ENCODE data around the gene TIGD4. TPM values are rescaled to one million over a fixed set of nuclear protein-coding genes. Genes with fewer than 3 reads are reported as not detected.

Gene TIGD4
- total RNA-seq, 1 experiment from 2014 or later = 0.41 TPM

DNA sequence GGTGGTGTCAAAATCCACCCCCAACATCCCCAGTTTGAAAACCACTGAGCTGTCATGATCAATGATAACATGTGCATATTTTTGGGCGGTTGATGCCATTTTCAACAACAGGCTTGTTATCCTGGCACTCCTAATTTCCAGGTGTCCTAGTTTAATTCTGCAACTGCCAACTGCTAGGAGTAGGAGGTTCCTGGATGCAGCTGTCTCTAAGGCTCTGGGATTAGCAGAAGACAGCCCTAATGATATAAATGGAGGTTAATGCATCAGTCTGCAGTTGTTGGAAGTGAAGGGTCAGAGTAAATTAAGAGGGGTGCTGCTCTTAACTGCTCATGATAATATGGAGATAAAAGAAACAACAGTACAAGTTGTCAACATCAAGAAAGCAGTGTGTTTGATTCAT lies 24.0 kb upstream of the TIGD4 start:
- no peaks in the 10 kb centered on the region for H3K9me3 ChIP-seq (ENCODE audit: low read depth, low read length, poor library complexity, severe bottlenecking)
- H3K36me3 ChIP-seq (ENCODE audit: insufficient read depth, low read length, poor library complexity, severe bottlenecking) = no peaks in the 10 kb centered on the region
- H3K27me3 ChIP-seq (replicated peaks; ENCODE audit: insufficient read depth, low read depth, low read length, poor library complexity) = no peaks in the 10 kb centered on the region
- CTCF ChIA-PET = no interaction called here
- POLR2A ChIA-PET (ENCODE audit: low non-redundant PET) = no interaction called here
- TF ChIP-seq EZH2 (IDR thresholded peaks at IDR 0.05; ENCODE audit: borderline replicate concordance, low read depth, low read length, poor library complexity, severe bottlenecking) = no peak
- TF ChIP-seq, protein P1, sequence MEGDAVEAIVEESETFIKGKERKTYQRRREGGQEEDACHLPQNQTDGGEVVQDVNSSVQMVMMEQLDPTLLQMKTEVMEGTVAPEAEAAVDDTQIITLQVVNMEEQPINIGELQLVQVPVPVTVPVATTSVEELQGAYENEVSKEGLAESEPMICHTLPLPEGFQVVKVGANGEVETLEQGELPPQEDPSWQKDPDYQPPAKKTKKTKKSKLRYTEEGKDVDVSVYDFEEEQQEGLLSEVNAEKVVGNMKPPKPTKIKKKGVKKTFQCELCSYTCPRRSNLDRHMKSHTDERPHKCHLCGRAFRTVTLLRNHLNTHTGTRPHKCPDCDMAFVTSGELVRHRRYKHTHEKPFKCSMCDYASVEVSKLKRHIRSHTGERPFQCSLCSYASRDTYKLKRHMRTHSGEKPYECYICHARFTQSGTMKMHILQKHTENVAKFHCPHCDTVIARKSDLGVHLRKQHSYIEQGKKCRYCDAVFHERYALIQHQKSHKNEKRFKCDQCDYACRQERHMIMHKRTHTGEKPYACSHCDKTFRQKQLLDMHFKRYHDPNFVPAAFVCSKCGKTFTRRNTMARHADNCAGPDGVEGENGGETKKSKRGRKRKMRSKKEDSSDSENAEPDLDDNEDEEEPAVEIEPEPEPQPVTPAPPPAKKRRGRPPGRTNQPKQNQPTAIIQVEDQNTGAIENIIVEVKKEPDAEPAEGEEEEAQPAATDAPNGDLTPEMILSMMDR (conservative IDR thresholded peaks at IDR 0.05; ENCODE audit: low read depth, low read length) = no peak
- no peak overlapping the region for H3K4me3 ChIP-seq (ENCODE audit: low read depth, low read length, poor library complexity, severe bottlenecking)
- no peak for DNase-seq (ENCODE audit: low spot score)
- peaks cover 7% of the 10 kb centered on the region for H3K4me1 ChIP-seq (ENCODE audit: insufficient read depth, low read length, poor library complexity, severe bottlenecking)
- no peak overlapping the region for H3K27ac ChIP-seq (ENCODE audit: low read depth, low read length, poor library complexity, severe bottlenecking)
- BruUV-seq (replicated peaks) = no TSS peak
- intact Hi-C loops (cut with micrococcal nuclease; ENCODE audit: unreplicated experiment) = no loop called here

DNA sequence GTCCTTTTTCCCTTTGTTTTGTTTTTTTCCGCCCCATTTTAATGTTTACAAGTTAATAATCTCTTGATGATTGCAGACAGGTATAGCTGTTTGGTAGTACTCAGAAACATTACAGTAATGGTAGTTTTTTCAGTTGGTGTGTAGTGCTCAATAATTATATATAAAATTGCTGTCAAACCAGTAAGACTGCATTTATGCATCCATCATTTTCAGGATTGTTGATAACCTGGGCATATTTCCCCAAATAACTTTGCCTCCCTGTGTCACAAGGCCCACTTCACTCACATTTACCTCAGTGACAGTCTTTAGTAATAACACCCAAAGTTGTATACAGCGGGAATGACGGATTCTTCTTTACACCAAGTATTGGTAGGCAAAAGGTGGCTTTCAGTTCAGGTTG lies 16.4 kb upstream of the TIGD4 start:
- BruUV-seq (replicated peaks) = no TSS peak
- intact Hi-C loops (cut with micrococcal nuclease; ENCODE audit: unreplicated experiment) = no loop called here

DNA sequence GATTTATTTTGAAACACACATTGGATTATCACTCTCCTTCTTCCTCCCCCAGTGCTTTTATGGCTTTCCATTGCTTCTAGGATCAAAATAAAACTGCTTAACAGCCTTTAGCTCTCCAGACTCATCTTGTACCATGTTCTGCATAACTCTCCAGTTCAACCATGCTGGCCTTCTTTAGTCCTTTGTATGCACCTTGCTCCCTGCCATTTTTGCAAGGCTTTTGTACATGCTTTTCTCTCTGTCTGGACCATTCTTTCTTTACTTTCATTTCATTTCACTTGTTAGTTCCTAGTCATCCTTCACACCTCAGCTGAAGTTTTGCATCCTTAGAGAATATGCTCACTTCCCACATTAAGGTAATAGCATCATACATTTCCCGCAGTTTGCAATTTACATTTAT lies 7.1 kb upstream of the TIGD4 start:
- Histone ChIP-seq H3K9me3 (ENCODE audit: low read depth, low read length, poor library complexity, severe bottlenecking) (no peaks in the 10 kb centered on the region), H3K4me3 (ENCODE audit: low read depth, low read length, poor library complexity, severe bottlenecking) (no peak overlapping the region), H3K4me1 (ENCODE audit: insufficient read depth, low read length, poor library complexity, severe bottlenecking) (peaks cover 22% of the 10 kb centered on the region), H3K27ac (ENCODE audit: low read depth, low read length, poor library complexity, severe bottlenecking) (no peak overlapping the region), H3K36me3 (ENCODE audit: insufficient read depth, low read length, poor library complexity, severe bottlenecking) (no peaks in the 10 kb centered on the region), H3K27me3 (replicated peaks; ENCODE audit: insufficient read depth, low read depth, low read length, poor library complexity) (no peaks in the 10 kb centered on the region)
- intact Hi-C loops (cut with micrococcal nuclease; ENCODE audit: unreplicated experiment) = loop anchor here (5.0 kb wide), 1 partner anchor 341 kb away; no protein-coding TSS in a partner anchor
- TF ChIP-seq, protein P1 (conservative IDR thresholded peaks at IDR 0.05; ENCODE audit: low read depth, low read length) = no peak
- no peak for TF ChIP-seq EZH2 (IDR thresholded peaks at IDR 0.05; ENCODE audit: borderline replicate concordance, low read depth, low read length, poor library complexity, severe bottlenecking)
- ChIA-PET CTCF (no interaction called here), POLR2A (ENCODE audit: low non-redundant PET) (no interaction called here)
- DNase-seq (ENCODE audit: low spot score) = no peak
- no TSS peak for BruUV-seq (replicated peaks)

More for the DNA sequence above, 16.4 kb upstream of the TIGD4 start:
- ChIA-PET POLR2A (ENCODE audit: low non-redundant PET) (no interaction called here), CTCF (no interaction called here)
- Histone ChIP-seq H3K4me1 (ENCODE audit: insufficient read depth, low read length, poor library complexity, severe bottlenecking) (no peaks in the 10 kb centered on the region), H3K27ac (ENCODE audit: low read depth, low read length, poor library complexity, severe bottlenecking) (no peak overlapping the region), H3K9me3 (ENCODE audit: low read depth, low read length, poor library complexity, severe bottlenecking) (no peaks in the 10 kb centered on the region), H3K36me3 (ENCODE audit: insufficient read depth, low read length, poor library complexity, severe bottlenecking) (no peaks in the 10 kb centered on the region), H3K4me3 (ENCODE audit: low read depth, low read length, poor library complexity, severe bottlenecking) (no peak overlapping the region), H3K27me3 (replicated peaks; ENCODE audit: insufficient read depth, low read depth, low read length, poor library complexity) (no peaks in the 10 kb centered on the region)
- TF ChIP-seq EZH2 (IDR thresholded peaks at IDR 0.05; ENCODE audit: borderline replicate concordance, low read depth, low read length, poor library complexity, severe bottlenecking) = no peak
- TF ChIP-seq, protein P1 (conservative IDR thresholded peaks at IDR 0.05; ENCODE audit: low read depth, low read length) = no peak
- DNase-seq (ENCODE audit: low spot score) = no peak

Data from A673 (cell line).